ENCODE results near the gene BEAN1. TPM values are rescaled to one million over a fixed set of nuclear protein-coding genes. Genes with fewer than 3 reads are reported as not detected.
A peak's percentile ranks its signal among the peaks of the same experiment; 100 is the strongest.

The BEAN1 gene
- total RNA-seq, 4 donors from 2014 or later = 0.72 to 4.8 (median 2.5) TPM

- DNase-seq (ENCODE audit: low spot score in 2 of 2) = peak in 1 of 2 donors; percentile 50
- Histone ChIP-seq H3K4me1 (peaks cover 22% of the 10 kb centered on the region), H3K36me3 (no peaks in the 10 kb centered on the region), H3K27ac (no peak overlapping the region), H3K4me3 (no peak overlapping the region), H3K9me3 (no peaks in the 10 kb centered on the region), H3K27me3 (peaks cover 34% of the 10 kb centered on the region)
- TF ChIP-seq CTCF (IDR thresholded peaks at IDR 0.05) (no peak), POLR2A (IDR thresholded peaks at IDR 0.05) (no peak), EP300 (IDR thresholded peaks at IDR 0.05) (no peak), POLR2AphosphoS5 (IDR thresholded peaks at IDR 0.05) (no peak)
- 49% methylated on average over 11 of the region's 11 CpGs for WGBS
Observed at GRCh38 chr16:66428682-66429251, 1.7 kb downstream of the BEAN1 start.

DNA sequence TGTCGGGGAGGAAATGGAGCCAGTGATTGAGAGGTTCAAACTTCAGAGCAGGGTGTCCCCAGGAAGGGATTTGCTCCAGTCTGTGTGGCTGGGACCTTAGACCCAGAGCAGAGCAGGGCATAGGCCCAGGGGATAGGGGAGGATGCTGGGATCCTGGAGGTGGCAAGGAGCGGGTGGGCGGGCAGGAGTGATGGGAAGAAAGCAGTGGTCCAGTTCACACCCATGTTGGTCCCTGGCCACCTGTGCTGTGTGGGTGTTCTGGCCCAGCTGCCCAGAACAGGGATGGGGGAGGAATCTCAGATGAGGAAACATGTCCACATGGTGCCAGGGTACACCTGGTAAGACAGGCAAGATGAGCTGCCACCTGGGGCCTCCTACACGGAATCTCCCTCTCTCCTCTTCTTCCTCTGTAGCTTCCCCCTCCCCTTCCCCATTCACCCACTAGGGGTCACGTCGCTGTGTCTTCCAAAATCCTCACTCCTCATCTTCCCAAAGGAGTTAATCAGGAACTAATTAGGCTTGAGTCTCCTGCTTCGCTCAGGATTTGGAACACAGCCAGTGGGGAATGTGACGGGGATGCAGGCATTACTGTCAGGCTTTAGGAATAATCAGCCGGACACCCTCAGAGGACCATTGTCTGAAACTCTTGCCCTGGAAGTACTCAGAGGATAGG lies 2.3 kb downstream of the BEAN1 start:
- TF ChIP-seq POLR2AphosphoS5 (IDR thresholded peaks at IDR 0.05) (no peak), POLR2A (IDR thresholded peaks at IDR 0.05) (no peak), EP300 (IDR thresholded peaks at IDR 0.05) (no peak), CTCF (IDR thresholded peaks at IDR 0.05) (no peak)
- Histone ChIP-seq H3K4me1 (peaks cover 22% of the 10 kb centered on the region), H3K27ac (no peak overlapping the region), H3K36me3 (no peaks in the 10 kb centered on the region), H3K4me3 (no peak overlapping the region), H3K27me3 (peaks cover 34% of the 10 kb centered on the region), H3K9me3 (no peaks in the 10 kb centered on the region)
- DNase-seq (ENCODE audit: low spot score in 2 of 2) = peak in 1 of 2 donors; percentile 59
- 36% methylated on average over 8 of the region's 9 CpGs for WGBS

DNA sequence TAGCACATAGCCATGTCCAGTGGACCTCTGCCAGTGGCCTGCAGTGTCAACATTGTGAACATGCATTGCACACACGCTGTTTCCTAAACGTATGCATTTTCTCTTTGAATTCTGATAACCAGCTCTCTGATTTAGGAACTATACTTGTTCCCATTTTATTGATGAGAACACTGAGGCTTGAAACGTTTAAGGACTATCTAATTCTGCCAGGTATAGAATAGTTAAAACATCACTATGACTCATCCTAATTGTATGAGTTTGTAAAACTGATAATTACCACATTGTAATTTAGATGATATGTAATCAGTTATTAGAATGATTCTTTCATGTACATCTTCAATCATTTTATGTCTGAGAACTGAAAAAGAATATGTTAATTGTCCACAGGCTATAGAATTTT lies 3.1 kb downstream of the BEAN1 start:
- Histone ChIP-seq H3K4me1 (peaks cover 22% of the 10 kb centered on the region), H3K27ac (no peak overlapping the region), H3K27me3 (peaks cover 32% of the 10 kb centered on the region), H3K36me3 (no peaks in the 10 kb centered on the region), H3K9me3 (no peaks in the 10 kb centered on the region), H3K4me3 (no peak overlapping the region)
- DNase-seq (ENCODE audit: low spot score in 2 of 2) = no peak
- TF ChIP-seq CTCF (IDR thresholded peaks at IDR 0.05) (no peak), EP300 (IDR thresholded peaks at IDR 0.05) (no peak), POLR2A (IDR thresholded peaks at IDR 0.05) (no peak), POLR2AphosphoS5 (IDR thresholded peaks at IDR 0.05) (no peak)
- 68% methylated on average over 3 of the region's 3 CpGs for WGBS

DNA sequence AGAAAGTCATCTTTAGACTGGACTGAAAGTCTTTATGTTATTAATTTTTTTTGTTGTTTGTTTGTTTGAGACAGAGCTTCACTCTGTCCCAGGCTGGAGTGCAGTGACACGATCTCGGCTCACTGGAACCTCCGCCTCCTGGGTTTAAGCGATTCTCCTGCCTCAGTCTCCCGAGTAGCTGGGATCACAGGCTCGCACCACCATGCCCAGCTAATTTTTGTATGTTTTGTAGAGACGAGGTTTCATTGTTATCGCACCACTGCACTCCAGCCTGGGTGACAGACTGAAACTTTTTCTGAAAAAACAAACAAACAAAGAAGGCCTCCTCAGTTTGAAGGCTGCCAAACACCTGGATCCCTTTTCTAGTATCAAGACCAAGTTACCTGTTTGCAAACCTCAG lies 4.7 kb downstream of the BEAN1 start:
- DNase-seq (ENCODE audit: low spot score in 2 of 2) = no peak
- WGBS = 89% methylated on average over 8 of the region's 8 CpGs
- peaks cover 18% of the 10 kb centered on the region for H3K27me3 ChIP-seq

GRCh38 chr16:66432429-66432828 lies 5.3 kb downstream of the BEAN1 start:
- H3K4me1 ChIP-seq = peaks cover 10% of the 10 kb centered on the region
- no peaks in the 10 kb centered on the region for H3K36me3 ChIP-seq
- 88% methylated on average over 5 of the region's 5 CpGs for whole genome bisulfite sequencing
- H3K27me3 ChIP-seq = peaks cover 14% of the 10 kb centered on the region
- no peak overlapping the region for H3K27ac ChIP-seq
- no peak overlapping the region for H3K4me3 ChIP-seq
- DNase-seq (ENCODE audit: low spot score in 2 of 2) = no peak
- TF ChIP-seq CTCF (IDR thresholded peaks at IDR 0.05) (no peak), POLR2A (IDR thresholded peaks at IDR 0.05) (no peak)
- H3K9me3 ChIP-seq = no peaks in the 10 kb centered on the region

More for the DNA sequence above, 4.7 kb downstream of the BEAN1 start:
- H3K4me1 ChIP-seq = peaks cover 14% of the 10 kb centered on the region
- no peak overlapping the region for H3K4me3 ChIP-seq
- H3K36me3 ChIP-seq = no peaks in the 10 kb centered on the region
- H3K9me3 ChIP-seq = no peaks in the 10 kb centered on the region
- TF ChIP-seq POLR2AphosphoS5 (IDR thresholded peaks at IDR 0.05) (no peak), EP300 (IDR thresholded peaks at IDR 0.05) (no peak)
- H3K27ac ChIP-seq = no peak overlapping the region

Data from suprapubic skin (tissue), 4 donors.